GM12891 (cell line): ENCODE data around the gene TRPT1.
A peak's percentile ranks its signal among the peaks of the same experiment; 100 is the strongest.

ENCODE experiments used
- DNase-seq: peaks from one replicate; pipeline ENCODE4 v3.0.0; 2011; ENCODE audit warnings: low spot score; ENCODE audit not compliant: insufficient read length
- FAIRE-seq: peaks from 2 replicates; lab custom pipeline; 2011; peaks lifted over from hg19 to GRCh38; lab: Jason Lieb, UNC
- PAX5 ChIP-seq: IDR thresholded peaks from 2 replicates; pipeline ENCODE4 v1.6.1; 2011; ENCODE audit warnings: low read length, moderate library complexity, mild to moderate bottlenecking; ENCODE audit not compliant: insufficient read depth, severe bottlenecking
- POLR2A ChIP-seq: IDR thresholded peaks from 2 replicates; pipeline ENCODE4 v1.6.1; 2011; ENCODE audit warnings: low read depth, low read length, control low read depth
- POLR2AphosphoS5 ChIP-seq: IDR thresholded peaks from 2 replicates; pipeline ENCODE4 v1.6.1; 2011; ENCODE audit warnings: low read depth, low read length, control low read depth
- POU2F2 ChIP-seq: IDR thresholded peaks from 2 replicates; pipeline ENCODE4 v1.6.1; 2011; ENCODE audit warnings: low read depth, mild to moderate bottlenecking, control low read depth, low read length, moderate library complexity
- SPI1 ChIP-seq: IDR thresholded peaks from 2 replicates; pipeline ENCODE4 v1.6.1; 2011; ENCODE audit warnings: low read depth, low read length, control low read depth
- TAF1 ChIP-seq: IDR thresholded peaks from 2 replicates; pipeline ENCODE4 v1.6.1; 2011; ENCODE audit warnings: low read depth, low read length, control low read depth

TRPT1 gene

DNA sequence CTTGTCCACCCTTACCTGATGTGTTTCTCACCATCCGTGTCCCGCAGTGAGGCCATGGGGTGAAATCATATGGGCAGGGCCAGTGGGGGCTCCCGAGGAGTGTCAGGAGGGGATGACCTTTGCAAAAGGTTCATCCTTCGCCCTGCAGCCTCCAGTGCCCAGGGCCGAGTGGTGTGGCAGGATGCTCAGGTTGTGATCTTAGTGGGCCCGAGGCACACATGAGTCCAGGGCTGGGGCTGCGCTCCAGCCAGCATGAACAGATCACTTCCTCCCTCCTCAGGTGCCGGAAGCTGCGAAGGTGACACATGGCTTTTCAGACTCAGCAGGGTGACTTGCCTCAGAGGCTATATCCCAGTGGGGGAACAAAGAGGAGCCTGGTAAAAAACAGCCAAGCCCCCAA, 12.1 kb upstream of the TRPT1 start:
- peak; percentile 74 for FAIRE-seq
- no peak for TF ChIP-seq PAX5
- TF ChIP-seq POLR2A, result peak; percentile 54; the same call in 1 of the 2 replicates
- no peak for TF ChIP-seq POLR2AphosphoS5
- no peak for TF ChIP-seq TAF1
- peak; percentile 84 for TF ChIP-seq SPI1
- TF ChIP-seq POU2F2, result no peak

DNA sequence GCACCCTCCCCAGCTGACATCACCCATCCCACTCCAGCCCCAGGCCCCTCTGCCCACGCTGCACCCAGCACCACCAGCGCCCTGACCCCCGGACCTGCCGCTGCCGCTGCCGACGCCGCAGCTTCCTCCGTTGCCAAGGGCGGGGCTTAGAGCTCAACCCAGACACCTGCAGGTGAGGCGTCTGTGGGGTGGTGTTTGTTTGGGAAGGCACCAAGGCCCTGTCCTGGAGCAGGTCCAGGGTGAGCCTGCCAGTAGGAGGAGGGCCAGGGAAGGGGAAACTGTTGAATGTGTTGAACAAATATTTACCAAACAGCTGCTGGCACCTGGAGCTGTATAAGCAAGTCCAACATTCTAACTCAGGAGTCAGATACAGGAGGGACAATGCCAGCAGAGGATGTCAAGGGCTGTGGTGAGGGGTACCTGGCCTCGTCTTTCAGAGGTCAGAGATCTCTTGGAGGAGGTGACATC, 11.5 kb upstream of the TRPT1 start:
- FAIRE-seq, result no peak
- no peak for DNase-seq

More for the DNA sequence above, 12.1 kb upstream of the TRPT1 start:
- DNase-seq, result no peak

DNA sequence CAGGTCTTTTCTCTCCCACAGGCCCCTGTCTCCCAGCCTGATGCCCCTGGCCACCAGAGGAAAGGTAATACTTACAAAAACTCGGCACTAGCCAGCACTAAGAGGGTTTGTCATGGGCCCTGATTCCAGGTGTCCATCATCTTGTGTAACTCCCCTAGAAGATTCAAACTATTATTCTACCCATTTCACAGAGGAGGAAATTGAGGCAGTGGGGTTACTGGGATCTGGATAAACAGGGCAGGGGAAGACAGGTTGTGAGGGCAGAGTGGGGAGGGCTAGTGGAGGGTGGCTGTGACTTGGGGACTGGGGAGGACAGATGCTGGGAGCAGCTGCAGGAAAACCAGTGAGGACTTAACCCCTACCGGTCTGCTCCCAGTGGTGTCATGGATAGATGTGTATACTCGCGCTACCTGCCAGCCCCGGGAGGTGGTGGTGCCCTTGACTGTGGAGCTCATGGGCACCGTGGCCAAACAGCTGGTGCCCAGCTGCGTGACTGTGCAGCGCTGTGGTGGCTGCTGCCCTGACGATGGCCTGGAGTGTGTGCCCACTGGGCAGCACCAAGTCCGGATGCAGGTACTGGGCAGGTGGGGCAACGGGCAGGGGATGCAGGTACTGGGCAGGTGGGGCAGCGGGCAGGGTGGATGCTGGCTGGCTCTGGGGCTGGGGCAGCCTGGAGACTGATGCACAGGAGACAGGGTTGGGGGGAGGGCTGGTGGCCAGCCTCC, 9.6 kb upstream of the TRPT1 start:
- no peak for DNase-seq
- no peak for TF ChIP-seq POU2F2
- TF ChIP-seq POLR2A, result no peak
- no peak for TF ChIP-seq TAF1
- TF ChIP-seq SPI1, result no peak
- TF ChIP-seq POLR2AphosphoS5, result no peak
- TF ChIP-seq PAX5, result no peak
- peak; percentile 28 for FAIRE-seq

More for the DNA sequence above, 11.5 kb upstream of the TRPT1 start:
- TF ChIP-seq POLR2AphosphoS5 (no peak), TAF1 (no peak), POU2F2 (no peak), POLR2A (no peak), SPI1 (no peak), PAX5 (no peak)

DNA sequence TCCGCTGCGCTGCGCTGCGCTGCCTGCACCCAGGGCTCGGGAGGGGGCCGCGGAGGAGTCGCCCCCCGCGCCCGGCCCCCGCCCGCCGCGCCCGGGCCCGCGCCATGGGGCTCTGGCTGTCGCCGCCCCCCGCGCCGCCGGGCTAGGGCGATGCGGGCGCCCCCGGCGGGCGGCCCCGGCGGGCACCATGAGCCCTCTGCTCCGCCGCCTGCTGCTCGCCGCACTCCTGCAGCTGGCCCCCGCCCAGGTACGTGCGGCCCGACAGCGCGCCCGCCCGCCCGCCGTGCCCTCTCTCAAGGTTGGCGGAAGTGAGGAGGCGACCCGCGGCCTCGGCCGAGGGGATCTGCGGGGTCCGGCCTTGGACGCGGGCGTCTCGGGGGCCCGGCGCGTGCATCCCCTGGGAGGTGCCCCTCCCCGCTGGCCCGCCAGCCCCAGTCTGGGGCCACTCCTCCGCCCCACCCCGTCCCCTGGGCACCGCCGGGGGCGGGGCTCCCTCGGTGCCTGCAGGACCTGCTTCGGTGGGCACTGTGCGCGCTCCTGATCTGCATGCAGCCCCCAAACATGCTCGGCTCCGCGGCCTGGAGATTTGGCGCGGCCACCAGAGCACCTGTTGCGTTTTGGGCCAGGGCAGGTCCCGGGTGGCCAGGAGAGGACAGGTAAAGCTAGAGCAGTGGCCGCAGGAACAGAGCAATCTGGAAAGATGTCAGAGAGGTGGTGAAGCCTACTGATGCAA, 8.8 kb upstream of the TRPT1 start:
- no peak for TF ChIP-seq PAX5
- 0 out of 2 replicates have a peak, but pooled peaks have one; percentile 13 for TF ChIP-seq TAF1
- DNase-seq (no peak), FAIRE-seq (peak; percentile 77)

DNA sequence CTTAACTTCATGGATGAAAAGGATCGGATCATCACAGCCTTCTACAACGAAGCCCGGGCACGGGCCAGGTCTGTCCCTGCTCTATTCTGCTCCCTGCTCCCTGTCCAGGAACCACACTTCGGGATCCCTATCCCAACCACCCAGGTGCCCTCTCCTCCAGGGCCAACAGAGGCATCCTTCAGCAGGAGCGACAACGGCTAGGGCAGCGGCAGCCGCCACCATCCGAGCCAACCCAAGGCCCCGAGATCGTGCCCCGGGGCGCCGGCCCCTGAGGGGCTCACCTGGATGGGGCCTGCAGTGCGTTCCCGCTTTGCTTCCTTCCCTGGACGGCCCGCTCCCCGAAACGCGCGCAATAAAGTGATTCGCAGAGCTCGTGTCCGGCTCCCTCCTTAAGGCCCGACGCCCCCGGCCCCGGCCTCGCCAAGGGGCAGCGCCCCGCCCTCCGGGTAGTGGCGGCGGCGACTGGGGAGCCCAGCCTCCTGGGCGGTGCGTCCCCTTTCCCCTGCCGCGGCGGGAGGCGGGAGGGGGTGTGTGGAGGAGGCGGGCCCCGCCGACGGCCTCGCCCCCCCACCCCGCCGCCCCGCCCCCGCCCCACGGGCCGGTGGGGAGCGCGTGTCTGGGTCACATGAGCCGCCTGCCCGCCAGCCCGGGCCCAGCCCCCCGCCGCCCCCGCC, 8.1 kb upstream of the TRPT1 start, which contains the start of gene VEGFB:
Gene VEGFB (plus strand): TSS at position 672 of the 674 bp plus-strand sequence. CDS start 250 bp downstream, outside the sequence.
- peak; percentile 77 for DNase-seq
- no peak for TF ChIP-seq POLR2A
- FAIRE-seq, result peak; percentile 56

DNA sequence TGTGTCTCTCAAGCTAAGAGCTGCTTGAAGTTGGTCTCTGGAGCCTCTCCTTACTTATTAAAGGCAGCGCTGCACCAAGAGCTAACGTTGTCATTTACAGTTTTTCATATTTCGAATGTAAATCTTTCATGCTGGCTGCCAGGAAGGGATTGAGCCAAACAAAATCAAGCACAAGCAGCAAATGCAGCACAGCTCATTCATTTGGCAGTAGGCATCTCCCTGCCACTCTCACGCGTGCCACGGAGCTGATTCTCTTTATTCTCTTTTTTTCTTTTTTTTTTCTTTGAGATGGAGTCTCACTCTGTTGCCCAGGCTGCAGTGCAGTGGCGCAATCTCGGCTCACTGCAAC, 7.0 kb upstream of the TRPT1 start:
- FAIRE-seq (no peak), DNase-seq (no peak)
- TF ChIP-seq POLR2A (no peak), POLR2AphosphoS5 (no peak), POU2F2 (no peak), PAX5 (no peak), SPI1 (no peak), TAF1 (no peak)

DNA sequence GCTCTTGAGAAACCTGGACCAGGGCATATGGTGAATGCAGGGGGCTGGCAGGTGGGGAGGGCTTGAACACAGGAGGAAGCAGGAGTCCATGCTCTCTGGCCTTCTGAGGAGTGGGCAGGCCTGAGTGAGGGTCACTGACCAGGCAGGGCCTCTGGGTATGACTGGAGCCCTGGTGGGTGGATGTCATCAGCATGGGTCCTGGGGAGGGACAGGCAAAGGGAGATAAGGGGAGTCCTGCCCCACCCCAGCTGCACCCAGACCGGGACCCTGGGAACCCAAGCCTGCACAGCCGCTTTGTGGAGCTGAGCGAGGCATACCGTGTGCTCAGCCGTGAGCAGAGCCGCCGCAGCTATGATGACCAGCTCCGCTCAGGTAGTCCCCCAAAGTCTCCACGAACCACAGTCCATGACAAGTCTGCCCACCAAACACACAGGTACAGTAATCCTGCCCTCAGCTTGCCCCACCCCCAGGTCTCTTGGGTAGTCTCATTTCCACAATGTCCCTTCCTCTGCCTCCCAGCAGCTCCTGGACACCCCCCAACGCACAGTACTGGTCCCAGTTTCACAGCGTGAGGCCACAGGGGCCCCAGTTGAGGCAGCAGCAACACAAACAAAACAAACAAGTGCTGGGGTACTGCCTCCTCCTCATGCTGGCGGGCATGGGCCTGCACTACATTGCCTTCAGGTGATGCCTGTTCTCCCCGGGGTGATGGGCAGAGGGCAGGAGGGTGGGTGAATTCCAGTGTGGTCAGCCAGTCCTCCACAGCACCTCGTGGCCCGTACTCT, 6.4 kb upstream of the TRPT1 start:
- TF ChIP-seq POLR2AphosphoS5, result no peak
- no peak for TF ChIP-seq SPI1
- no peak for TF ChIP-seq POU2F2
- TF ChIP-seq TAF1, result no peak
- TF ChIP-seq POLR2A, result no peak
- TF ChIP-seq PAX5, result no peak
- no peak for DNase-seq
- FAIRE-seq, result no peak

DNA sequence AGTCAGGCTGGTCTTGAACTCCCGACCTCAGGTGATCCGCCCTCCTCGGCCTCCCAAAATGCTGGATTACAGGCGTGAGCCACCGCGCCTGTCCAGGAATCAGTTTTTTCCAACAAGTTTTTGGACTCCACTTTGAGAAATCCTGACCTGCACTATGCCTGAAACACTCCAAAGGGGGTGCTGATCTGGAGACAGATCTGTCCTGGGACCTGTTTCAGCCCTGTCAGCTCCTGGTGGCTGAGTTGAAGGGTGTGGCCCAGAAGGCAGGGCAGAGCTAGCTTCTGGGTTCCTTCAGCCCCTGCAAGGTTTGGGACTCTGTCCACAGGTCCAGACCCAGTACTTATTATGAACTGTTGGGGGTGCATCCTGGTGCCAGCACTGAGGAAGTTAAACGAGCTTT, 5.6 kb upstream of the TRPT1 start:
- no peak for DNase-seq
- FAIRE-seq, result no peak

More for the DNA sequence above, 5.6 kb upstream of the TRPT1 start:
- TF ChIP-seq POLR2AphosphoS5, result no peak
- no peak for TF ChIP-seq SPI1
- no peak for TF ChIP-seq POU2F2
- no peak for TF ChIP-seq POLR2A
- no peak for TF ChIP-seq PAX5
- no peak for TF ChIP-seq TAF1
